Esophagus mucosa (tissue), 1 donor: ENCODE measurements around the gene CCDC77. TPM values are rescaled to one million over a fixed set of nuclear protein-coding genes. Genes with fewer than 3 reads are reported as not detected.
A peak's percentile ranks its signal among the peaks of the same experiment; 100 is the strongest.

Experiments
- ATAC-seq: fragments of 200-7000 bp; cut with Tn5 transposase; one replicate; pipeline ENCODE4 v1.9.1; 2020
- total RNA-seq: library from RNA; stranded (reverse); gene quantifications from one replicate; pipeline ENCODE4 v1.2.4, GENCODE V29; 2023
- donor health status: DM: yes; HTN: yes; CAD: no.

CCDC77 gene
- total RNA-seq, 1 donor from 2014 or later, result 5.9 TPM

GRCh38 chr12:454833-455232 is 53.4 kb downstream of the CCDC77 start:
- no peak for ATAC-seq

GRCh38 chr12:455821-456220 is 54.4 kb downstream of the CCDC77 start:
- ATAC-seq, result no peak

GRCh38 chr12:457676-458075 is 56.2 kb downstream of the CCDC77 start:
- peak; percentile 29 for ATAC-seq

- ATAC-seq, result no peak
Observed at GRCh38 chr12:459050-459429, 57.6 kb downstream of the CCDC77 start.

GRCh38 chr12:459430-460258 is 58.2 kb downstream of the CCDC77 start, which contains the start of gene B4GALNT3:
Gene B4GALNT3, plus strand, starts transcription at chr12:459939. Its CDS starts 438 bp downstream, at chr12:460377.
- ATAC-seq, result peak; percentile 77

- ATAC-seq, result peak; percentile 7
Observed at GRCh38 chr12:460261-461230, 59.1 kb downstream of the CCDC77 start.

GRCh38 chr12:461425-461824 is 60.0 kb downstream of the CCDC77 start:
- peak; percentile 42 for ATAC-seq

GRCh38 chr12:462936-463705 is 61.7 kb downstream of the CCDC77 start:
- no peak for ATAC-seq

GRCh38 chr12:464484-465267 is 63.2 kb downstream of the CCDC77 start:
- no peak for ATAC-seq

- no peak for ATAC-seq
Observed at GRCh38 chr12:466039-466438, 64.6 kb downstream of the CCDC77 start.

GRCh38 chr12:466762-467161 is 65.3 kb downstream of the CCDC77 start:
- ATAC-seq, result no peak

GRCh38 chr12:467591-467990 is 66.1 kb downstream of the CCDC77 start:
- peak; percentile 68 for ATAC-seq

GRCh38 chr12:468671-469389 is 67.4 kb downstream of the CCDC77 start:
- peak; percentile 32 for ATAC-seq

- no peak for ATAC-seq
Observed at GRCh38 chr12:470133-470532, 68.7 kb downstream of the CCDC77 start.

GRCh38 chr12:473198-473597 is 71.8 kb downstream of the CCDC77 start:
- no peak for ATAC-seq

GRCh38 chr12:473863-474577 is 72.6 kb downstream of the CCDC77 start:
- ATAC-seq, result no peak

- no peak for ATAC-seq
Observed at GRCh38 chr12:475286-475685, 73.8 kb downstream of the CCDC77 start.

GRCh38 chr12:479161-479560 is 77.7 kb downstream of the CCDC77 start:
- ATAC-seq, result no peak

- peak; percentile 17 for ATAC-seq
Observed at GRCh38 chr12:480831-481816, 79.7 kb downstream of the CCDC77 start.
